GM13977 (cell line): Measurements from ENCODE around the gene CLDN10.

Experiments
- DNase-seq: peaks from one replicate; pipeline ENCODE4 v3.0.0; 2012; ENCODE audit warnings: low spot score
- CTCF ChIP-seq: IDR thresholded peaks from 2 replicates; pipeline ENCODE4 v1.5.1; 2012; ENCODE audit warnings: mild to moderate bottlenecking, control low read depth; ENCODE audit not compliant: insufficient read depth; ENCODE audit errors: extremely low read depth, missing control alignments
- in situ Hi-C: fragments of 300-500 bp; cut with MboI; formaldehyde crosslinking; loops from one replicate; pipeline ENCODE4 v1.12.0; 2022; ENCODE audit warnings: low sequenced_read_pairs, low pct_unique_long_range_greater_than_20kb, mixed read lengths, inconsistent platforms; ENCODE audit not compliant: unreplicated experiment

Gene CLDN10

GRCh38 chr13:95523598-95523997 is 28.9 kb upstream of the CLDN10 start:
- in situ Hi-C loops: no loop called here
- no peak for DNase-seq
- TF ChIP-seq CTCF: no peak

GRCh38 chr13:95524264-95524901 is 28.1 kb upstream of the CLDN10 start:
- no peak for TF ChIP-seq CTCF
- no peak for DNase-seq
- in situ Hi-C loops: no loop called here

GRCh38 chr13:95527955-95528354 is 24.6 kb upstream of the CLDN10 start:
- in situ Hi-C loops: loop anchor here (25.0 kb wide), 1 partner anchor 309 kb away; no protein-coding TSS in a partner anchor
- no peak for DNase-seq
- TF ChIP-seq CTCF: no peak

- in situ Hi-C loops: loop anchor here (25.0 kb wide), 1 partner anchor 307 kb away; no protein-coding TSS in a partner anchor
- no peak for TF ChIP-seq CTCF
- no peak for DNase-seq
Observed at GRCh38 chr13:95530178-95530577, 22.3 kb upstream of the CLDN10 start.

- no peak for TF ChIP-seq CTCF
- in situ Hi-C loops: loop anchor here (25.0 kb wide), 1 partner anchor 304 kb away; no protein-coding TSS in a partner anchor
- no peak for DNase-seq
Observed at GRCh38 chr13:95533545-95534160, 18.9 kb upstream of the CLDN10 start.

- in situ Hi-C loops: loop anchor here (25.0 kb wide), 1 partner anchor 302 kb away; no protein-coding TSS in a partner anchor
- DNase-seq: no peak
- no peak for TF ChIP-seq CTCF
Observed at GRCh38 chr13:95535243-95535642, 17.3 kb upstream of the CLDN10 start.
